Epithelial cell of esophagus (primary cell): ENCODE results near the gene ZBTB7A.

Experiments
- DNase-seq: peaks from one replicate; pipeline ENCODE4 v3.0.0; 2010; ENCODE audit warnings: low read depth
- H3K4me3 ChIP-seq: 2 replicates; pipeline ENCODE4 v1.5.1; 2011; ENCODE audit warnings: mild to moderate bottlenecking, low read length, control low read depth
- TF ChIP-seq, protein P1 (sequence below): IDR thresholded peaks from 2 replicates; pipeline ENCODE4 v1.5.1; 2011; ENCODE audit warnings: low read depth, mild to moderate bottlenecking, low read length, control low read depth, inconsistent platforms; ENCODE audit not compliant: insufficient read depth; ENCODE audit errors: missing control alignments

ZBTB7A gene

GRCh38 chr19:4109626-4109945 lies 42.9 kb upstream of the ZBTB7A start:
- DNase-seq = no peak
- H3K4me3 ChIP-seq = no peak overlapping the region
- TF ChIP-seq, protein P1, sequence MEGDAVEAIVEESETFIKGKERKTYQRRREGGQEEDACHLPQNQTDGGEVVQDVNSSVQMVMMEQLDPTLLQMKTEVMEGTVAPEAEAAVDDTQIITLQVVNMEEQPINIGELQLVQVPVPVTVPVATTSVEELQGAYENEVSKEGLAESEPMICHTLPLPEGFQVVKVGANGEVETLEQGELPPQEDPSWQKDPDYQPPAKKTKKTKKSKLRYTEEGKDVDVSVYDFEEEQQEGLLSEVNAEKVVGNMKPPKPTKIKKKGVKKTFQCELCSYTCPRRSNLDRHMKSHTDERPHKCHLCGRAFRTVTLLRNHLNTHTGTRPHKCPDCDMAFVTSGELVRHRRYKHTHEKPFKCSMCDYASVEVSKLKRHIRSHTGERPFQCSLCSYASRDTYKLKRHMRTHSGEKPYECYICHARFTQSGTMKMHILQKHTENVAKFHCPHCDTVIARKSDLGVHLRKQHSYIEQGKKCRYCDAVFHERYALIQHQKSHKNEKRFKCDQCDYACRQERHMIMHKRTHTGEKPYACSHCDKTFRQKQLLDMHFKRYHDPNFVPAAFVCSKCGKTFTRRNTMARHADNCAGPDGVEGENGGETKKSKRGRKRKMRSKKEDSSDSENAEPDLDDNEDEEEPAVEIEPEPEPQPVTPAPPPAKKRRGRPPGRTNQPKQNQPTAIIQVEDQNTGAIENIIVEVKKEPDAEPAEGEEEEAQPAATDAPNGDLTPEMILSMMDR = no peak

GRCh38 chr19:4108767-4109625 lies 42.3 kb upstream of the ZBTB7A start:
- DNase-seq = no peak
- TF ChIP-seq, protein P1 = no peak
- no peak overlapping the region for H3K4me3 ChIP-seq

- peak; percentile 41 for DNase-seq
- TF ChIP-seq, protein P1 = no peak
These were observed 36.4 kb upstream of the ZBTB7A start for GRCh38 chr19:4103080-4103433.

GRCh38 chr19:4102339-4103079 lies 35.8 kb upstream of the ZBTB7A start:
- TF ChIP-seq, protein P1 = no peak
- no peak overlapping the region for H3K4me3 ChIP-seq
- no peak for DNase-seq

More at GRCh38 chr19:4103080-4103433, 36.4 kb upstream of the ZBTB7A start:
- H3K4me3 ChIP-seq = no peak overlapping the region

DNA sequence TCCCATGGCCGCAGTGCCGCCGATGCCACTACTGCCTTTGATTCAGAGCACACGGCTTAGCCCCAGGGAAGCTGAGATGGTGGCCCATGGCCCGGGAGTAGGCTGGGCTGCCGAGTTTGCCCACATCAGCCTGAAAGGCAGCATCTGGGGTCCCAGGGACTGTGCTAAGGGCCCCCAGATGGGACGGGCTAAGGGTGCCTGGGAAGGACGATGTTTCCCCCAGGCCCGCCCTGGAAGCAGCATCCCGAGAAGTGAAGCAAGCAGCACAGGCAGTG lies 34.7 kb upstream of the ZBTB7A start:
- H3K4me3 ChIP-seq = no peak overlapping the region

DNA sequence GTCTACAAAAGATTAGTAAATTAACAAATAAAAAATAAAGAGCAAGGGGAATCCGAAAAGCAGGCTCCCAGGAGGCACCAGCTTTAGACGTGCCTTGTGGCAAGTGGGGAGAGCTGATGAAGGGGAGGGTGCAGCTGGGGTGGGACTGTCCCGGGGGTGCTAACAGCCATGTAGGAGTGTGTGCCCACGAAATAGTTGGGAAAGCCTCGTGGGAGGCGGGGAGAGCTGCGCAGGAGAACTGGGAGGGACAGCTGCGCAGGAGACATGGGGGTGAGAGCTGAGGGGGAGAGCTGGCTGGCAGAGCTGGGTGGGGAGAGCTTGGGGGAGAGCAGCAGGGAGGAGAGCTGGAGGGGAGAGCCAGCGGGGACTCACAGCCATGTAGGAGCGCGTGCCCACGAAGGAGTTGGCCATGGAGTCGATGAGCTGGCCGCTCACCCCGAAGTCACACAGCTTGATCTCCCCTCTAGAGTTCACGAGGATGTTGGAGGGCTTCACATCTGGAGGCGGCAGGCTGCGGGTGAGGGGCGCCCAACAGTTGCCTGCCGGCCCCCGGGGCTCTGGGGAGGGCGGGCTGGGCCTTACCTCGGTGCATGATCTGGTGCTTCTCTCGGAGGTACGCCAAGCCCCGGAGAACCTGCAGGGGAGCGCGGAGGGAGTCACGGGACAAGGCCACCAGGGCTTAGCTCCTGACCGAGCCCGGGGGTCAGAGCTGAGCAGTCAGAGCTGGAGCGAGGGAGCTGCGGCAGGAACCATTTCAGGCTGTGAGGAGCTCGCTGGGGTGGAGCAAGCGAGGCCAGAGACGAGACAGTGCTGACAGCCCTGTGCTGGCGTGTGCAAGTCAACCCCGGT lies 34.2 kb upstream of the ZBTB7A start:
- TF ChIP-seq, protein P1 = no peak
- H3K4me3 ChIP-seq = no peak overlapping the region

More for the DNA sequence above, 34.7 kb upstream of the ZBTB7A start:
- no peak for DNase-seq
- TF ChIP-seq, protein P1 = no peak

More for the DNA sequence above, 34.2 kb upstream of the ZBTB7A start:
- no peak for DNase-seq
